ENCODE results near the gene ASB8.

The ASB8 gene

GRCh38 chr12:48104531-48104930 lies 52.8 kb downstream of the ASB8 start:
- no peak for DNase-seq (ENCODE audit: low read depth)

Measured in activated T-cell treated with anti-CD3 and anti-CD28 coated beads for 24 hours (primary cell).